Hematopoietic multipotent progenitor cell treated with erythropoietin and hydrocortisone succinate and interleukin-3 and kit ligand, for 8 days (in vitro differentiated cells): ENCODE measurements around the gene DGKQ.
A peak's percentile ranks its signal among the peaks of the same experiment; 100 is the strongest.
"Not testable (repeated sequence)": the region's sequence is repeated elsewhere in the genome, so short reads cannot be mapped to it uniquely, and the experiment has no call there.

Experiments
- DNase-seq: peaks from one replicate; pipeline ENCODE4 v3.0.0-alpha.2; 2015

Gene DGKQ

GRCh38 chr4:1009542-1010394, 36.4 kb upstream of the DGKQ start:
- DNase-seq = peak; percentile 51

GRCh38 chr4:1008840-1009541, 35.6 kb upstream of the DGKQ start:
- no peak for DNase-seq

GRCh38 chr4:1006856-1007255, 33.5 kb upstream of the DGKQ start:
- DNase-seq = no peak

GRCh38 chr4:1004557-1005485, 31.5 kb upstream of the DGKQ start:
- DNase-seq = no peak

GRCh38 chr4:1004071-1004418, 30.7 kb upstream of the DGKQ start:
- no peak for DNase-seq

GRCh38 chr4:1003271-1004070, 30.1 kb upstream of the DGKQ start:
- no peak for DNase-seq

- no peak for DNase-seq
Measured at GRCh38 chr4:1002631-1003251, 29.4 kb upstream of the DGKQ start.

GRCh38 chr4:1002131-1002630, 28.8 kb upstream of the DGKQ start:
- DNase-seq = no peak

GRCh38 chr4:1001561-1002130, 28.3 kb upstream of the DGKQ start:
- DNase-seq = no peak

- no peak for DNase-seq
Measured at GRCh38 chr4:1000686-1001260, 27.4 kb upstream of the DGKQ start.

- no peak for DNase-seq
Measured at GRCh38 chr4:999882-1000425, 26.6 kb upstream of the DGKQ start.

- not testable (repeated sequence) for DNase-seq
Measured at GRCh38 chr4:999240-999863, 26.0 kb upstream of the DGKQ start.

- DNase-seq = peak; percentile 35
Measured at GRCh38 chr4:998096-998691, 24.8 kb upstream of the DGKQ start.

GRCh38 chr4:997375-998071, 24.2 kb upstream of the DGKQ start:
- DNase-seq = peak; percentile 63

GRCh38 chr4:996997-997374, 23.6 kb upstream of the DGKQ start:
- DNase-seq = no peak

GRCh38 chr4:996030-996996, 22.9 kb upstream of the DGKQ start:
- peak; percentile 94 for DNase-seq

- peak; percentile 41 for DNase-seq
Measured at GRCh38 chr4:995311-996026, 22.1 kb upstream of the DGKQ start.
